Stimulated activated CD8-positive, alpha-beta memory T cell treated with anti-CD3 and anti-CD28 coated beads, Interleukin-12 subunit alpha, Interleukin-12 subunit beta, amount 100 ng/mL, for 1 hour (primary cell): ENCODE data around the gene SYCP1.
"Not testable (repeated sequence)": the region's sequence is repeated elsewhere in the genome, so short reads cannot be mapped to it uniquely, and the experiment has no call there.

Experiments used
- DNase-seq: peaks from one replicate; pipeline ENCODE4 v3.0.0-alpha.2; 2020; ENCODE audit warnings: low read depth

The SYCP1 gene, protein sequence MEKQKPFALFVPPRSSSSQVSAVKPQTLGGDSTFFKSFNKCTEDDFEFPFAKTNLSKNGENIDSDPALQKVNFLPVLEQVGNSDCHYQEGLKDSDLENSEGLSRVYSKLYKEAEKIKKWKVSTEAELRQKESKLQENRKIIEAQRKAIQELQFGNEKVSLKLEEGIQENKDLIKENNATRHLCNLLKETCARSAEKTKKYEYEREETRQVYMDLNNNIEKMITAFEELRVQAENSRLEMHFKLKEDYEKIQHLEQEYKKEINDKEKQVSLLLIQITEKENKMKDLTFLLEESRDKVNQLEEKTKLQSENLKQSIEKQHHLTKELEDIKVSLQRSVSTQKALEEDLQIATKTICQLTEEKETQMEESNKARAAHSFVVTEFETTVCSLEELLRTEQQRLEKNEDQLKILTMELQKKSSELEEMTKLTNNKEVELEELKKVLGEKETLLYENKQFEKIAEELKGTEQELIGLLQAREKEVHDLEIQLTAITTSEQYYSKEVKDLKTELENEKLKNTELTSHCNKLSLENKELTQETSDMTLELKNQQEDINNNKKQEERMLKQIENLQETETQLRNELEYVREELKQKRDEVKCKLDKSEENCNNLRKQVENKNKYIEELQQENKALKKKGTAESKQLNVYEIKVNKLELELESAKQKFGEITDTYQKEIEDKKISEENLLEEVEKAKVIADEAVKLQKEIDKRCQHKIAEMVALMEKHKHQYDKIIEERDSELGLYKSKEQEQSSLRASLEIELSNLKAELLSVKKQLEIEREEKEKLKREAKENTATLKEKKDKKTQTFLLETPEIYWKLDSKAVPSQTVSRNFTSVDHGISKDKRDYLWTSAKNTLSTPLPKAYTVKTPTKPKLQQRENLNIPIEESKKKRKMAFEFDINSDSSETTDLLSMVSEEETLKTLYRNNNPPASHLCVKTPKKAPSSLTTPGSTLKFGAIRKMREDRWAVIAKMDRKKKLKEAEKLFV

DNA sequence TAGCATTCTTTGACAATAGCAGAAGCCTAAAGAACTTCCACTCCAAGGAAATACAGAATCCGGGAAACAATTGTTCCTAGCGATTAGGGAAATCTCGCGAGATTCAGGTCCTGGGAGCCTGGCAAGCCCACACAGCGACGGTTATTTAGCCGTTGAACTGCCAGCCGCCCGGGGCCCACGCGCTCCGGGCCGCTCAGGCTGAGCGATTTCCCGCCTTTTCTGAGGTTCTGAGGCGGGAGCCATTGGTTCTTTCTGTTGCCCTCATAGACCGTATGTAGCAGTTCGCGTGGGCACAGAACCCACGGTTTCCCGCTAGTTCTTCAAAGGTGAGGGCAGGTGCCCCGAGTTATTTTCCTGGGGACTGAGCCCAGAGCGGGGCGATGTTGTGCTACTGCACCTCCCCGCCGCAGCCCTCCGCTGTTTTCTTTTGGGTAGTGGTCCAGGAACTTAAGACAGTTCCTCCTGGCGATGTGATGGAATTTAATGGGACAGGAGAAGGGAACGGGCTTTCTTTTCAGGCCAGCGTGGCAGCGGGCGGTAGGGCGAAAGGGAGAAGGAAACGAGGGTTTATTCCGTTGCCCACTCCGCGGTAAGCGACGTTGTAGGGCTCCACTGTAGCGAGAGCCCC is at the start of gene SYCP1:
Gene SYCP1, plus strand, starts transcription at position 171 of the 628 bp plus-strand sequence. CDS start 602 bp downstream, outside the sequence.
- no peak for DNase-seq

DNA sequence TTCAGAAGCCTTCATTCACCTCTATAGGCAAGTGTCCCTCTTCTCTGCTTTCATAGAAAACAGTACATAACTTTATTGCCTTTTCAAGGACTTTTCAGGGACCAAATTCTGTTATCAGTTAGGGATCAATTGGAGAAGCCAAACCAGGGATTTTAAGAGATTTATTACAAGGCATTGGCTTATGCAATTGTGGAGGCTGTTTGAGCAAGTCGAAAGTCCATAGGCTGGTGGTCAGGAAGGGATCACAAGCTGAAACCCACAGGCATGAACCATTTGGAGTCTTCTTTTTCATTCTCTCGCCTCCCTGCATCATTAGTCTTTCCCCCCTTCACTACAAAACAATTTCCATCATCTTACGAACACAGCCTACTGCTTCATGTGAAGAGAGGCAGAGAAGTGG is 34.8 kb upstream of the SYCP1 start:
- no peak for DNase-seq

DNA sequence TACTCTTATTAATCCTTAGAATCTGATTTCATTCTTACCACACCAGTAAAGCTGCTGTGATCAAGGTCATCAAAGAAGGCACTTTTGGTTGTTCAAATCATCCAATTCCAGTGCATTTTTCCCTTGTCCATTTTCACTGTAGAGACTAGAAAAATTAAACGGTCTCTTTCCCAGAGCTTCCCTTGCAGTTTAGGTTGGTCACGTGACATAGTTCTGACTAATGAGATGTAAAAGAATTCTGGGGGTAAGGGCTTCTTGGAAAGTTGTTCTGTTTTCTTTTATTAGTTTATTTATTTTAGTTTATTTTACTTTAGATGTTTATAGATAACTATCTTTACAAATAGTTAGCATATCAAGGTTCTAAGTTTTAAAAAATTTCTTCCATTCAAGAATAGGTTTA is 34.3 kb upstream of the SYCP1 start:
- no peak for DNase-seq

DNA sequence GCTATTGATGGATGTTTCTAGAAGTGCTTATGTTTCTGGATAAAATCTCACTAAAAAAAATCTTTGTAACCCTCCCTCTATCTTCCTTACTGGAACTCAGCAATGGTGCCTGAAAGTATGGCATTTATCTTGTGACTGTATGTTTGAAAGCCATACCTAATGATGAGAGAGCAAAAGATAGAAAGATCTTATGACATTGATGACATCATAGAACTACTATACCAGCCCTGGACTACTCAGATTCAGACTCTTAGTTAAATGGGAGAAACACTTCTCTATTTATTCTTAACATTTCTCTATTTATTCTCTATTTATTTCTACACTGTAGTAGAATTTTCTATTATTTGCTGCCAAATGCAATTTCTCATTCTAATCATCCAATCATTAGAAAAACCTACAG is 32.7 kb upstream of the SYCP1 start:
- no peak for DNase-seq

DNA sequence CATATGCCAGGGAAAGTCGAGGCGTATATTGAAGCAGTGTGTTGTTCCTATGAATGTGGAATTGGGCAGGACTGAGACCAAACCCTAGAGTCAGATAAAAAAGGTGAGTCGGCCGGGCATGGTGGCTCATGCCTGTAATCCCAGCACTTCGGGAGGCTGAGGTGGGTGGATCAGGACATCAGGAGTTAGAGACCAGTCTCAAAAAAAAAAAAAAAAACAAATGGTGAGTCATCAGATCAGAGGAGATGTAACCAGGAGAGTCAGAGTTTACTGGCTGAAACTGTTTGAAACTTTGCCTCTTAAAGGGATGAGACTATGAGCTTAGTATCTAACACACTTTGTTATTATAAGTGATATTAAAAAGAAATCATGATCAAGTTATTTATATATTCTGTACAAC is 26.4 kb upstream of the SYCP1 start:
- no peak for DNase-seq

DNA sequence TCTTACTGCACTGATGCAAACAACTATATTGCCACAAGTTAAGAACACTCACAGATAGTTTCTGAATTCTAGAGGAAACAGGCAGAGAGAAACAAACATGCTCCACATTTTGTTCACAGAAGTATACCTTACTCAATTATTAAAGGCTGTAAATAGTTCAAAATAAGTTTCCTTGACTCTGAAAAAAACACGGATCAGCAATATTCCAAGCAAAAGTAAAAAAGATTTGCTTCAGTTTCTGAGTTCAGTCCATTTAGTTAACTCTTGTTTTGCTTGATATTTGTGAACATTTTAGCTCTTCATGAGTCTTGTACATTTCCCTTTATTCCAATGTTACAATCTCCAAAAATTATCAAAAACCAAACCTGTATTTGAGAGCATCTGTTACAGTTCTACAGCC is 24.6 kb upstream of the SYCP1 start:
- DNase-seq = not testable (repeated sequence)

DNA sequence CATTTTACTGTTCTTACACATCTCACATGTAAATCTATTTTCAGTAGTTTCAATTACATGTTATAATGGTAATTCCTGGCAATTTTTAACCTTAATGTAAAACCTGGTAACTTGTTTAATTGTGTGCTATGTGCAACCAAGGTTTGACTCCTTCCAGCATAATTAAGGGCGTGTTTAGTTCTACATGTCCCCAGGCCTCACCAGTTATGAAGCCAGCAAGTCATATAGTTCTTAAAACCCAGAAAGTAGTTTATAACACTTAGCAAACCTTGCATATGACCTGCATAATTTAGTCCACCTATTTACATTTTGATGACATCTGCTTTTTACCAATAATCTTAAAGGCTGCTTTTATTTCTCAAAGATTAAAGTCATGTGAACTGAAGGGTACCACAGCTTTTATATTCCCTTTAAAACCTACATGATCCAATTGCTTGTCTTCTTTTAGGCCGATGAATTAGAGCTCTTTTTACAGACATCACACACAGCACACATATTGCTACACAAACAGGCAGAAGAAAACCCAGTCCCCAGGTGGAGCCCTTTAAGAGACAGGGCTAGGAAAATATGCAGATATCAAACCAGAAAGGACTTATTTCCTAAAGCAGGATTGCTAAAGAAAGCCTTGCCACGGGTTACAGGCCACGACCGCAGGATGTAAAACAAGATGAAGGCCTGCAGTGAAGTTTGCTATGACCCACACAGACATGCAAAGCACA is 23.2 kb upstream of the SYCP1 start:
- DNase-seq = no peak

DNA sequence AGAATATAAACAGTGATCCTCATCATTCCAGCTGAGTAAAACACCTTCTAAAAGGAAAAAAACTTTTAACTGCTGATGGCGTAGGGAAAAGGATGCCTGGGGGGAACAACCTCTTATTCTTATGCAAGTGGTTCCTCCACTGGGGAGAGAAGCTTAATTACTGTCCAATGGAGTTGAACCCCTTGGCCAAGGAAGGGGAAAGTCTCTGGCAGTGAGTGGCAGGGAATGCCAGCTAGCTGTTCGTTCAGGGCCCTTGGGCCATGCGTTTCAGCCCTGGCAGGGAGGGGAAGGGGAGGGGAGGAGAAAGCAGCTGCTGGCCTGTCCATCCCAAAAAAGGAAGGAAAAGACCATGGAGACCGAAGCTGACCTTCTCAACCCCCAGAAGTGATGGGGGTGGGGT is 22.6 kb upstream of the SYCP1 start:
- no peak for DNase-seq

DNA sequence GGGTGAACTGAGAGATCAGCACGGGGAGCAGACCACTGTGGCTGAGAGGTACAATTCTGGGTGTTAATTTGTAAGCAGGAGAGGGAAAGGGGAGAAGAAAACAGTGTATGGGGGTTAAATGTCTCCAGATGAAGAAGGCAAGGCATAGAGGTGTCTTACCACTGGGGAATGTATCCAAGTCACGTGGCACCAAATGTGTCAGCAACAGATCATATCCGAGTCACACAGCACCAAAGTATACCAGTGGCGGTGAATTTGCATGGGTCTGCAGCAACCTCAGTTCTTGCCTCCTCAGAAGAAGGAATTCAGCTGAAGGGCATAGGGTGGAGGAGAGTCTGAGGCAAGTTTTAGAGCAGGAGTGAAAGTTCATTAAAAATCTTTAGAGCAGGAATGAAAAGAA is 21.2 kb upstream of the SYCP1 start:
- DNase-seq = no peak

DNA sequence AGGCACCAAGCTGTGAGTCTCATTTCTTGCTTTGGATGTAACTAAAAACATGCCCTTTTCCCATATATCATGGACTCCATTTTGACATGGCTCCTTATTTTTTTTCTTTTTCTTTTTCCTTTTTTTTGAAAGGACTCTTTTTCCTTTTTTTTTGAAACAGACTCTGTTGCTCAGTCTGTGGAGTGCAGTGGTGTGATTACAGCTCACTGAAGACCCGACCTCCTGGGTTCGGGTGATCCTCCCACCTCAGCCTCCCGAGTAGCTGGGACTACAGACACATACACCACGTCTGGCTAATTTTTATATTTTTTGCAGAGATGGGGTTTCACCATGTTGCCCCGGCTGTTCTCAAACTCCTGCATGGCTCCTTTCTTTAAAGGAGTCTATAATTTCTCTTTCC is 10.4 kb upstream of the SYCP1 start:
- DNase-seq = no peak

DNA sequence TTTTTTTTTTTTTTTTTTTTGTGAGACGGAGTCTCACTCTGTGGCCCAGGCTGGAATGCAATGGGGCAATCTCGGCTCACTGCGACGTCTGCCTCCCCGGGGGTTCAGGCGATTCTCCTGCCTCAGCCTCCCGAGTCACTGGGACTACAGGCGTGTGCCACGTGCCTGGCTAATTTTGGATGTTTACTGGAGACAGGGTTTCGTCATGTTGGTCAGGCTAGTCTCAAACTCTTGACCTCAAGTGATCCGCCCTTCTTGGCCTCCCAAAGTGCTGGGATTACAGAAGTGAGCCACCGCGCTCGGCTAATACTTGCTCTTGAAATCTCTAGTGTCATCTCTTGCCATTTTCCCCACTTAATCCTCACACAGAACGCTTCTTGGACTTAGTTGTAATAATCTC is 1.1 kb upstream of the SYCP1 start:
- DNase-seq = no peak

DNA sequence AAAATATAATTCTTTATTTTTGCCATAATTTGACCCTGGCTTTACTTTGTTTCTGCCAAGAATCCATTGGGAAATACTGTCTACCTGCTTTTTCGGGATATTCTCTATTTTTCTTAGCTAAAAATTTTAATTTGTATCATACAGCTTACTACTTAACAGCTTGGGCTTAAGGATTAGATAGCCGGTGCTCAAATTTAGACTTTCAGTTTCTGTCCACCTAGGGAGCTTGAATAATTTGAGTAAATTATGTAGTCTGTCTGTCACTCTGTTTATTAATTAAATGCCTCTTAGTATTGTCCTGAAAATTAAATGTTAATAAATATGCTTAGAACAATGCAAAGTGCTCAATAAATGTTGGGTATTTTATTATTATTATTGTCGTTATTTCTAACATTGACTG is 6.7 kb downstream of the SYCP1 start:
- no peak for DNase-seq

DNA sequence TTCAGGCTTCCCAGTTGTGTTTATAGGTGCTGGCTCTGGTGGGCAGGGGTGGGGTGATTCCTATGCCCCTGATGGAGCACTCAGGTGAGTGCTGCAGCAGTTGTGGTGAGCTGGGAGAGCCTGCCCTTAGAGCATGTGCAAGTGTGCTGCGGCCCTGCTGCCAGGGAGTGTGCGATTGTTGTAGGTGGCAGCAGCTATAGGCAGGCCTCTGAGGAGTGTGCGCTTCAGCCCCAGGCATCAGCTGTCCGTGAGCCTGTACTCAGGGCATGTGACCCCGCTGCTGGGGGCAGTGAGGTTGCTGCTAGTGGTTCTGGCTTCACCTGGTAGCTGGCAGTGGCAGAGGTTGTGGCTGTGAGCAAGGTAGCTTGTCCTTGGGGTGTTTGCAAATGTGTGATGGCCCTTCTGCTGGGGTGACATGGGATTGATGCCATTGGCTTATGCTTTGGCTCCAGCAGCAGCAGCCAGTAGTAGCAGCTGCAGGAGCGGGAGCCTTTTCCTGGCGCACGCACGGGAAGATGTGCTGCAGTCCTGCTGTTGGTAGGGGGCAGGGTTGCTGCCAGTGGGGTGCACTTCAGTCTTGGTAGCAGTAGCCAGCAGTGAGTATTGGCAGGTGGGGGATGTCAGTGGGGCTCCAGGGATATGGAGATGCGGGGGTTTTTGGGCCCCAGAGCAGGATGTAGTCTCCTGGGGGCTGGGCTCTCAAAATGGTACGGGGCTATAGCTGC is 37.7 kb downstream of the SYCP1 start:
- no peak for DNase-seq

DNA sequence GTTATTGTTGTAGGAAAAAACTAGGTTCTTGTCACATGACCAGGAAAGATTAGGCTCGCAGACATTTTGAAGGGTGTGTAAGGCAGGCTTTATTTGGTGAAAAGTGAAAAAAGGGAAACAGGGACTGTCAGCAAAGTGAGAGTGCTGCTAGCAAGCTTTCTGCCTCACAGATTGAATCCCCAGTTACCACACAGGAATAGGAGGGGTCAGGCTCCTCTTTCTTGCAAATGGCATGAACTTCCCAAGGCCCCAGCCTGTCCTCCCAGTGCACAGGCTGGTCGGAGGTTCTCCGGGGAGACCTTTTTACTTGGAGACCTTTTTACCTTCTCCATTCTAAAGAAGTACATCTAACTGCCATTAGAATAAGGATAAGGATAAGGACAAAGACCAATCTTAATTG is 42.1 kb downstream of the SYCP1 start:
- DNase-seq = no peak

DNA sequence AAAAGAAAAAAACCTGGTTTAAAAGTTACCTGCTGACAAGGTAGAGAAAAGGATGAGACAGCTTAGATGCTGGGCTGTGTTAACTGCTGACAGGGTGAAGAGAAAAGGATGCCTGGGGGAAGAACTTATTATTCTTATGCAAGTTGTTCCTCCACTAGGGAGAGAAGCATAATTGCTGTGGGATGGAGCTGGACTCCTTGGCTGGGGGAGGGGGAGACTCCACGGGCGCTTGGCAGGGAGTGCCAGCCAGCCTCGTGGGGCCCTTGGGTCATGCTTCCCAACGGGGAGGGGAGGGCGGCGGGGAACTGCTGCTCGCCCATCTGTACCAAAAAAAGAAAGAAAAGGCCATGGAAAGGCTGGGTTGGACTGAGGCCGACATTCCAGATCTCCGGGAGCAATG is 47.2 kb downstream of the SYCP1 start:
- no peak for DNase-seq

DNA sequence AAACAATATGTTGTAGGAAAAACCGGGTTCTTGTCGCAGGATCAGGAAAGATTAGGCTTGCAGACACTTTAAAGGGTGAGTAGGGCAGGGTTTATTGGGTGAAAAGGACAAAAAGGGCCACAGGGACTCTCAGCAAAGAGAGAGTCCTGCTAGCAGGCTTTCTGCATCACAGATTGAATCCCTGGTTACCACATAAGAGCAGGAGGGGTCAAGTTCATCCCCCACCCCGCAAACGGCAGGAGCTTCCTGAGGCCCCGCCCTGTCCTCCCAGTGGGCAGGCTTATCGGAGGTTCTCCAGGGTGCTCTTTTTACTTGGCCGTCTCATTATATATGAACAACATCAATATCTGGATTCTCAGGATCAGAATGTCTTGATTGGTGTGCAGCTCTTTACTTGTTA is 47.7 kb downstream of the SYCP1 start:
- no peak for DNase-seq

DNA sequence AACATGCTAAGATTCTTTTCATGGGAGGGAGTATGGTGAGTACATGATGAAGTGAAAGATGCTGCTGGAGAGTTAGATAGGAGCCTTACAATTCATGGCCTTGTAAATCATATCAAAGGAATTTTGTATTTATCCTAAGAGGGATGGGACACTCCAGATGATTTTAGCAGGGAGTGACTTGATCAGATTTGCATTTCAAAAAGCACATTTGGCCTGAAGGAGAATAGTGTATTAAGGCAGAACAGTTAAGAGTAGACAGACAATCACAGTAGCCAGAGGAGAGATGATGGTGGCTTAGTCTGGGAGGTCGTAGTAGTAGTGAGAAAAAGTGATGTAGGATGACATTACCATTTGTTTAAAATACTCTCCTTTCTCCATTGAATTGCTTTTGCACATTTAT is 48.8 kb downstream of the SYCP1 start:
- no peak for DNase-seq

DNA sequence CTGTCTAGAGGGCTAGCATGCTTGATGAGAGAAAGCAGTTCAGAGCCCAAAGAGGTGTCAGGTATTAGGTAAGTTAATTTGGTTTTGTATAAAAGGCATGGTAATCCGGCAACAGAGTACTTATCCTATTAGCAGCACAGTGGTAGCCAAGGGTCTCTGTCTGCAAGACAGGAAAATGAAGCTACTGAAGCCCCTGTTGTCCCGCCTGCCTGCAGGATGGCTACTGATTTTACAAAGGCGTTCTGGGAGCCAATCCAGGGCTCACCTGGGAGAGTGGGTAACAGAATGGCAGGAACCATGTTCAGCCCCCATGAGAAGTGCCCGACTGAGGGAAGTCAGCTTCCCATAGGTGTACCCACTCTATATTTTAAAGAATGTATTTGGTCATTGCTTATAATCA is 61.1 kb downstream of the SYCP1 start:
- not testable (repeated sequence) for DNase-seq

DNA sequence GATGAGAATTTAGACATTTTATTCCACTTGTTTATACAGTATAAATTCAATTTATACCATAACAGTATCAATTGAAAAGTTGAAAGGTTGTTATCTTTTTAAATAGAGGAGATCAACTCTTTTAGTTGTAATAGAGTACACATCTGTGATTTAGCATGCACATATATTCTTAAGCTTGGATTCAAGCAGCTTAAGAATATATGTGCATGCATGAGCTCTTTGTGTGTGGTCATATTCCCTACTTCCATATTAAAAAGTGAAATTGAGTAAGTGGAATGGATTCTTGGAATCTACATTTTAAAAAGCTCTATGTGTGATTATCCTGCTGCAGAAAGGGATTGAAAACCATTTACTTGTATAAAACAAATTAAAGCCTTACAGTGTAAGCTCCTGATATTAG is 71.9 kb downstream of the SYCP1 start:
- no peak for DNase-seq

DNA sequence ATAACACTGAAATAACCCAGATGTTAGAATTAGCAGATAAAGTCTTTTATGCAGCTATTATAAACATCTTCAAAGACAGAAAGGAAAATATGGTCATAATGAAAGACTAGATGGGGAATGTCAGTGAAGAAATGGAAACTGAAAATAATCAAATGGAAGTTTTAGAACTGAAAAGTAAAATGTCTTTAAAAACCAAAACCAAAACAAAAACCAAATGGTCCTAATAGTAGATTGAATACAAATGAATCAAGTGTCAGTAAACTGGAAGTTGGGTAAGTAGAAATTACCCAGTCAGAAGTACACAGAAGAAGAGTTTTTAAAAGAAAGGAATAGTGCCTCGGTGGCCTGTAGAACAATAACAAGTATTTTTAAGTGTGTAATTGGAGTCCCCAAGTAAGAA is 72.7 kb downstream of the SYCP1 start:
- DNase-seq = no peak

DNA sequence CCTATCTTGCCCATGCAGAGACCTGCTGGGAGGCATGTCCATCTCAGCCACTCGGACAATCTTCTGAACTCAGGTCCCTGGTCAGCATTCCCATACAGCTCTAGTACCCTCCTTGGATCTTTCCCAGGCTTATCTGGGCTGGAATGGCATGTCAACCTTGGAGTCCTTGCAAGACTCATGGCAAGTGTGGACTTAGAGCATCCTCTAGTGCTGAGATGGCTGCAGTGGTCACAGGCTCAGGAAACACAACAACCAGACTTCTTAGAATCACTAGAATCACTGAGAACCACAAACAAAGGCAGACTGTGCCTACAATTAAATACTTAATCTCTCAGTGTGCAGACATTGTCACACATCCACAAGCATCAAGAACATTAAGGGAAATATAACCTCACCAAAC is 101.9 kb downstream of the SYCP1 start:
- no peak for DNase-seq
